ENCODE results near the gene INS. TPM values are rescaled to one million over a fixed set of nuclear protein-coding genes. Genes with fewer than 3 reads are reported as not detected.
"Not testable (repeated sequence)": the region's sequence is repeated elsewhere in the genome, so short reads cannot be mapped to it uniquely, and the experiment has no call there.

The INS gene
- total RNA-seq, 1 donor from 2014 or later = not detected

DNA sequence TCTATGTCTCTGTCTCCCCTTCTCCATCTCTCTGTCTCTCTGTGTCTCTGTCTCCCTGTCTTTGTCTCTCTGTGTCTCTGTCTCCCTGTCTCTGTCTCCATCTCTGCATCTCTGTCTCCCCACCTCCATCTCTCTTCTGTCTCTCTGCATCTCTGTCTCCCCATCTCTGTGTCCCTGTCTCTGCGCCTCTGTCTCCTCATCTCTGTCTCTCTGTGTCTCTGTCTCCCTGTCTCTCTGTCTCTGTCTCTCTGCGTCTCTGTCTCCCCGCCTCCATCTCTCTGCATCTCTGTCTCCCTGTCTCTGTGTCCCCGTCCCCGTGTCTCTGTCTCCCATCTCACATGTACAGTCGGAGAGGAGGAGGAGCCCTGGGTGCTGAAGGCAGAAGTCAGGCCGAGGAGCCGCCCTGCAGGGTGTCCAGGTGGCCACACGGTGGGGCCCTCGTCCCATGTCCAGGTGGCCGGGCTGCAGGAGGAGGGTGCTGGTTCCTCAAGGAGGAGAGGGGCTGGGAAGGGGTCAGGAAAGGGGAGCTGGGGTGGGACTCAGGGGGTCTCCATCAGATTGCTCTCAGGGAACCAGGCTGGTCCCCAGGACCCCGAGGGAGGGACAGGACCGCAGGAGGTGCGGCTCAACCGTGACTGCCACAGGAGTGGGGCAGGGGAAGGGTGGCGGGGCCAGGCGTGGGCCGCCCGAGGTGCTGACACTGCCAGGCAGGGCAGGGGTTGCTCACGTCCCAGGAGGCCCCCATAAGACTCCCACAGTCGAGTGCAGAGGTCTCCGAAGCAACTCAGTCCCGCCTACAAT, 36.2 kb upstream of the INS start:
- Histone ChIP-seq H3K27ac (replicated peaks) (no peak overlapping the region), H3K4me1 (peaks cover 9% of the 10 kb centered on the region), H3K9me3 (replicated peaks) (no peaks in the 10 kb centered on the region), H3K4me3 (no peak overlapping the region), H3K27me3 (ENCODE audit: low read depth) (peaks cover 35% of the 10 kb centered on the region), H3K36me3 (no peaks in the 10 kb centered on the region)
- peak; percentile 68 for DNase-seq
- intact Hi-C loops (cut with micrococcal nuclease) = loop anchor here (10.0 kb wide), 2 partner anchors 98 to 218 kb away; no protein-coding TSS in a partner anchor
- TF ChIP-seq, protein P1, sequence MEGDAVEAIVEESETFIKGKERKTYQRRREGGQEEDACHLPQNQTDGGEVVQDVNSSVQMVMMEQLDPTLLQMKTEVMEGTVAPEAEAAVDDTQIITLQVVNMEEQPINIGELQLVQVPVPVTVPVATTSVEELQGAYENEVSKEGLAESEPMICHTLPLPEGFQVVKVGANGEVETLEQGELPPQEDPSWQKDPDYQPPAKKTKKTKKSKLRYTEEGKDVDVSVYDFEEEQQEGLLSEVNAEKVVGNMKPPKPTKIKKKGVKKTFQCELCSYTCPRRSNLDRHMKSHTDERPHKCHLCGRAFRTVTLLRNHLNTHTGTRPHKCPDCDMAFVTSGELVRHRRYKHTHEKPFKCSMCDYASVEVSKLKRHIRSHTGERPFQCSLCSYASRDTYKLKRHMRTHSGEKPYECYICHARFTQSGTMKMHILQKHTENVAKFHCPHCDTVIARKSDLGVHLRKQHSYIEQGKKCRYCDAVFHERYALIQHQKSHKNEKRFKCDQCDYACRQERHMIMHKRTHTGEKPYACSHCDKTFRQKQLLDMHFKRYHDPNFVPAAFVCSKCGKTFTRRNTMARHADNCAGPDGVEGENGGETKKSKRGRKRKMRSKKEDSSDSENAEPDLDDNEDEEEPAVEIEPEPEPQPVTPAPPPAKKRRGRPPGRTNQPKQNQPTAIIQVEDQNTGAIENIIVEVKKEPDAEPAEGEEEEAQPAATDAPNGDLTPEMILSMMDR (IDR thresholded peaks at IDR 0.05; ENCODE audit: borderline replicate concordance) = peak; percentile 82

DNA sequence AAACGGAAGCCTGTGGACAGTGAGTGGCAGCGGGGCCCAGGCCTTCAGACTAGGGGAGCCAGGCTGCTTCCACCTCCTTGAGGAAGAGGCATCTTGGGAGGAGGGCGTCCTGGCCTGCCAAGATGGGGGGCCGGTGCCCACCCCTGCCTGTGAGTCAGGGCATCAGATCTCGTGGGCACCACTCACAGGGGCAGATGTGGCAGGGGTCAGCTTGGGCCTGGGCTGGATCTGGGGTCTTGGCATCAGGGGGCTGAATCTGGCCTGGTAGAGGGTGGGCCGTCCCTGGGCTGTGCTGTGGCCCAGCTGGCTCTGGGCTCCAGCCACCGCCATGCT, 34.7 kb upstream of the INS start:
- Histone ChIP-seq H3K27me3 (ENCODE audit: low read depth) (peaks cover 49% of the 10 kb centered on the region), H3K27ac (replicated peaks) (no peak overlapping the region), H3K4me3 (no peak overlapping the region), H3K9me3 (replicated peaks) (no peaks in the 10 kb centered on the region), H3K4me1 (peaks cover 9% of the 10 kb centered on the region), H3K36me3 (no peaks in the 10 kb centered on the region)
- DNase-seq = no peak
- intact Hi-C loops (cut with micrococcal nuclease) = loop anchor here (10.0 kb wide), 2 partner anchors 99 to 219 kb away; no protein-coding TSS in a partner anchor
- TF ChIP-seq, protein P1 (IDR thresholded peaks at IDR 0.05; ENCODE audit: borderline replicate concordance) = no peak

DNA sequence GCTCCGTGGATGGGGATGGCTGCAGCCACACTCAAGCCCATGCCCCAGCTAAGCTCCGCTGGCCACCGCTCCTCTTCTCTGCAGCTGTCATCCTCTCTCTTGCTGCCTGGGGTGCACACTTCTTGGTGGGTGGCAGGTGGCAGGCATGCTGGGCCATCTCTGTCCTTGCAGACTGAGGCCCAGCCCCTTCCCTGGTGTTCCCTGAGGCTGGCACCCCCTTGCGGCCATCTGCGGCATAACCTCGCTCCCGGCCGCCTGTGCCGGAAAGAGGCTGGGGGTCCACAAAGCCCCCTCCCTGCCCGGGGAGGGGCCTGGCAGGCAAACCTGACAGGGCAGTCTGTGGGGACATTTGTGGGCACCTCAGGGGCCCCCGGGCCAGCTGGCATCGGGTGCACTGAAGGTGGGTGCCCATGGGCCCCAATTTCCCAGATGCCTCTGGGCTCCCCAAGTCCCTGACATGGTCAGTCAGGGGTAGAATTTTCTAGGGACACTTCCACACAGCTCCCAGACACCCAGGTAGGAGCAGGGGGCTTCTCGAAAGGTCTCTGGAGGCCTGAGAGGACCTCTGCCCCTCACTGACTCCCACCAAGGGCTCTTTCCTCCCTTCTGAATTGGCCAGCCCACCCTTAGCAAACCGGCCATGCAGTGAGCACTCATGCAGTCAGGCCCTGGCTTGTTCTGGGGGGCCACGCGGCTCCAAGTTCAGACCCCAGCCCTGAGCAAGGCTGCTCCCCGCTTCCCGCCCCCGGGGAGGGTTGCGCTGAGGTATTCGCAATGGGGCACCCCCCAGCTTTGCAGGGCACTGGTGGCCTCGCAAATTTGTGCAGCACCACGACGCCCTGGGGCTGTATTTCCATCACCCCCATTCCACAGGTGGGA, 34.1 kb upstream of the INS start:
- TF ChIP-seq, protein P1 (IDR thresholded peaks at IDR 0.05; ENCODE audit: borderline replicate concordance) = peak; percentile 79
- Histone ChIP-seq H3K27ac (replicated peaks) (no peak overlapping the region), H3K4me3 (no peak overlapping the region), H3K27me3 (ENCODE audit: low read depth) (peaks cover 55% of the 10 kb centered on the region), H3K4me1 (peaks cover 9% of the 10 kb centered on the region), H3K9me3 (replicated peaks) (no peaks in the 10 kb centered on the region), H3K36me3 (no peaks in the 10 kb centered on the region)
- DNase-seq = no peak
- intact Hi-C loops (cut with micrococcal nuclease) = loop anchor here (10.0 kb wide), 2 partner anchors 100 to 220 kb away; no protein-coding TSS in a partner anchor

DNA sequence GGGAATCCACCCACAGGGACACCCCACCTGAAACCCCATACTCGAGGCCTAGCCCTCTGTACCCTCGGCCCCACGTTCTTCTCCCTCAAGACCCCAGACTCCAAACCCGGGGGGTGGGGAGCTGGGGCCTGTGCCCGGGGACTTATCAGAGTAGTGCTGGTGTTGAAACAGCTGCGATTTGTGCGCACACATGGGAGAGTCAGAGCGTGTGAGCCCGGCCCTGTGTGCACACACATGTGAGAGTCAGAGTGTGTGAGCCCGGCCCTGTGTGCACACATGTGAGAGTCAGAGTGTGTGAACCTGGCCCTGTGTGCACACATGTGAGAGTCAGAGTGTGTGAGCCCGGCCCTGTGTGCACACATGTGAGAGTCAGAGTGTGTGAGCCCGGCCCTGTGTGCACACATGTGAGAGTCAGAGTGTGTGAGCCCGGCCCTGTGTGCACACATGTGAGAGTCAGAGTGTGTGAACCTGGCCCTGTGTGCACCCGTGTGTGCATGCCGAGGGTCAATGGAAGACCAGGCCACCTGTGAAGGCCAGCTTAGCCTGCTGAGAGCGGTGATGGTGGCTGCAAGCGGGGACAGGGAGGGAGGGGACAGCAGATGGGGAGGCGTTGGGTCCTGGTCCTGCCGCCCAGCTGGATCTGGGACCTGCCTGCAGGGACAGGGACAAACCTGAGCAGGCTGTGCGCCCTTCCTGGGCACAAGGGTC, 33.0 kb upstream of the INS start:
- H3K9me3 ChIP-seq (replicated peaks); DNase-seq; H3K4me1 ChIP-seq; H3K36me3 ChIP-seq; H3K27ac ChIP-seq (replicated peaks); H3K4me3 ChIP-seq: not testable (repeated sequence)
- H3K27me3 ChIP-seq (ENCODE audit: low read depth) = peaks cover 62% of the 10 kb centered on the region
- intact Hi-C loops (cut with micrococcal nuclease) = loop anchor here (10.0 kb wide), 2 partner anchors 101 to 221 kb away; no protein-coding TSS in a partner anchor

DNA sequence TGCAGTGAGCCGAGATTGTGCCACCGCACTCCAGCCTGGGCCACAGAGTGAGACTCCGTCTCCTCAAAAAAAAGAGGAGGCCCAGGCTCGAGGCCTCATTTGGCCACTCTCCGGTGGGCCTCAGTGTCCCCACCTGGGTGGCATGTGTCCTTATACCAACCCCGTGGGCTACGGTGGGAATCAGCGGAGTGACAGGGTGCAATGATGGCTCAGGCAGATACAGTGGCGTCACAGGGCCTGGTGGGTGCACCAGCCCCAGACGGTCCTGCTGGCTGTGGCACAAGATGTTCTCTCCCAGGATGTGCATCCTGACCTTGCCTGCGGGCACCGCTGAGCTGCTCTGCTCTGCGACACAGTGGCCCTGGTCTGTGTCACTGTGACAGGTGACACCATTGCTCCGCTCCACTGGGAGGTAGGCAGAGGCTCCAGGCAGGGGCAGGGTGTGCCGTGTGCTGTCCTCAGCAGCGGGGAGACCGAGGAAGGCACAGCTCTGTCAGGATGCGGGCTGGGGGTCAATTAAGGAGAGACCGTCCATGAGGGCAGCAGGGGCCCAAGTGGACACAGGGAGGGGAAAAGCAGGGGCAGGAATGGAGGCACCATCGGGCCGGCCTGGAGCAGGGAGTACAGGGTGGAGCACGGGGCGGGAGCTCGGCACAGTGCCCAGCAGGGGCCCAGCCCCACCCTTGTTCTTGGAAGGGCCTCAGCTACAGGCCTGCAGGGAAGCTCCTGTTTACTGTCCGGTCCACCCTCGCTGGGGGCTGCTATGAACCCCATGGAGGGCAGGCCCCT, 32.3 kb upstream of the INS start:
- Histone ChIP-seq H3K36me3 (no peaks in the 10 kb centered on the region), H3K27me3 (ENCODE audit: low read depth) (peaks cover 70% of the 10 kb centered on the region), H3K27ac (replicated peaks) (no peak overlapping the region), H3K4me3 (no peak overlapping the region), H3K9me3 (replicated peaks) (no peaks in the 10 kb centered on the region), H3K4me1 (peaks cover 9% of the 10 kb centered on the region)
- TF ChIP-seq, protein P1 (IDR thresholded peaks at IDR 0.05; ENCODE audit: borderline replicate concordance) = no peak
- no peak for DNase-seq
- intact Hi-C loops (cut with micrococcal nuclease) = loop anchor here (10.0 kb wide), 2 partner anchors 102 to 222 kb away; no protein-coding TSS in a partner anchor

Data from left ventricle myocardium inferior (tissue), 1 donor.